Prostate gland (tissue), 2 donors: Measurements from ENCODE around the gene SLC66A2. TPM values are rescaled to one million over a fixed set of nuclear protein-coding genes. Genes with fewer than 3 reads are reported as not detected.
"Not testable (repeated sequence)": the region's sequence is repeated elsewhere in the genome, so short reads cannot be mapped to it uniquely, and the experiment has no call there.

Experiments
- DNase-seq: peaks from one replicate; pipeline ENCODE4 v3.0.0-alpha.2; 2019; ENCODE audit warnings: low spot score
- H3K27ac ChIP-seq, 2 donors: fragments of 200-600 bp; sonication (generic); 2 replicates each; pipeline ENCODE4 v1.5.1; 2017 to 2019
- H3K27me3 ChIP-seq: fragments of 200-600 bp; sonication (generic); replicated peaks from 2 replicates; pipeline ENCODE4 v1.5.1; 2019; ENCODE audit not compliant: insufficient read depth
- H3K36me3 ChIP-seq, 2 donors: fragments of 200-600 bp; sonication (generic); 1 replicate in 1 of 2; 2 replicates in 1 of 2; pipeline versions ENCODE4 v1.5.1 to v1.8.1; 2017 to 2019
- H3K4me1 ChIP-seq: fragments of 200-600 bp; sonication (generic); replicated peaks from 2 replicates; pipeline ENCODE4 v1.5.1; 2019
- H3K4me3 ChIP-seq, 2 donors: fragments of 200-600 bp; sonication (generic); 2 replicates each; pipeline ENCODE4 v1.5.1; 2017 to 2019
- H3K9me3 ChIP-seq: fragments of 200-600 bp; sonication (generic); 2 replicates; pipeline ENCODE4 v1.5.1; 2017
- CTCF ChIP-seq, 4 experiments: fragments of 200-600 bp in 2 of 4; fragments of 450-650 bp in 2 of 4; sonication (generic) in 2 of 4; IDR thresholded peaks; 1 replicate in 3 of 4; 2 replicates in 1 of 4; pipeline ENCODE4 v1.5.1; 2016 to 2019; ENCODE audit warnings: antibody characterized with exemption in 4 of 4, mild to moderate bottlenecking in 2 of 4, moderate library complexity in 2 of 4
- POLR2A ChIP-seq: fragments of 450-650 bp; IDR thresholded peaks from one replicate; pipeline ENCODE4 v1.6.1; 2016; ENCODE audit warnings: antibody characterized with exemption, mild to moderate bottlenecking
- POLR2AphosphoS5 ChIP-seq: sonication (generic); formaldehyde crosslinking; IDR thresholded peaks from one replicate; pipeline ENCODE4 v1.6.1; 2017; ENCODE audit warnings: antibody characterized with exemption
- WGBS: methylation state at CpG from one replicate; pipeline ENCODE4 v1.1.5; 2018; 5-methylcytosine and 5-hydroxymethylcytosine counted together
- intact Hi-C: fragments of 100-400 bp; cut with DNase I; formaldehyde crosslinking; loops from one replicate; pipeline ENCODE4 v1.14.2; 2022
- total RNA-seq, 2 donors: library from RNA; depleted of rRNA; stranded (reverse); fragments of >200 nt; gene quantifications; one replicate each; pipeline ENCODE4 v1.1.0, GENCODE V29; 2016

Gene SLC66A2
- total RNA-seq, 2 donors from 2014 or later: 37.6 to 74.1 TPM

GRCh38 chr18:79881695-79882094 lies 69.8 kb downstream of the SLC66A2 start:
- Histone ChIP-seq H3K9me3 (no peaks in the 10 kb centered on the region), H3K27ac (no peak overlapping the region), H3K4me1 (no peaks in the 10 kb centered on the region), H3K36me3 (no peaks in the 10 kb centered on the region), H3K4me3 (no peak overlapping the region), H3K27me3 (no peaks in the 10 kb centered on the region)
- 78% methylated on average over 11 of the region's 11 CpGs for WGBS
- DNase-seq: no peak
- TF ChIP-seq CTCF (IDR thresholded peaks at IDR 0.05): no peak
- no peak for TF ChIP-seq POLR2A
- TF ChIP-seq POLR2AphosphoS5: no peak
- intact Hi-C loops: no loop called here

- TF ChIP-seq POLR2A (no peak), CTCF (IDR thresholded peaks at IDR 0.05) (no peak), POLR2AphosphoS5 (no peak)
- 86% methylated on average over 12 of the region's 12 CpGs for WGBS
These were observed 71.9 kb downstream of the SLC66A2 start for GRCh38 chr18:79879566-79879965.

GRCh38 chr18:79878741-79879378 lies 72.6 kb downstream of the SLC66A2 start:
- Histone ChIP-seq H3K36me3 (no peaks in the 10 kb centered on the region), H3K27ac (no peak overlapping the region), H3K4me3 (no peak overlapping the region), H3K27me3 (peaks cover 1% of the 10 kb centered on the region), H3K4me1 (no peaks in the 10 kb centered on the region), H3K9me3 (no peaks in the 10 kb centered on the region)
- no peak for TF ChIP-seq POLR2A
- no peak for TF ChIP-seq CTCF (IDR thresholded peaks at IDR 0.05)
- TF ChIP-seq POLR2AphosphoS5: no peak
- WGBS: 88% methylated on average over 20 of the region's 20 CpGs
- intact Hi-C loops: no loop called here
- no peak for DNase-seq

More at GRCh38 chr18:79879566-79879965, 71.9 kb downstream of the SLC66A2 start:
- intact Hi-C loops: no loop called here
- Histone ChIP-seq H3K9me3 (no peaks in the 10 kb centered on the region), H3K4me1 (no peaks in the 10 kb centered on the region), H3K27me3 (peaks cover 1% of the 10 kb centered on the region), H3K27ac (no peak overlapping the region), H3K4me3 (no peak overlapping the region), H3K36me3 (no peaks in the 10 kb centered on the region)
- no peak for DNase-seq

GRCh38 chr18:79878246-79878645 lies 73.2 kb downstream of the SLC66A2 start:
- H3K27ac ChIP-seq, H3K4me3 ChIP-seq, H3K4me1 ChIP-seq, DNase-seq, intact Hi-C loops, H3K36me3 ChIP-seq, H3K9me3 ChIP-seq, H3K27me3 ChIP-seq: not testable (repeated sequence)
- 91% methylated on average over 24 of the region's 25 CpGs for WGBS

GRCh38 chr18:79877163-79878091 lies 74.0 kb downstream of the SLC66A2 start:
- WGBS: 40% methylated on average over 38 of the region's 38 CpGs
- Histone ChIP-seq H3K4me3 (no peak overlapping the region), H3K27ac (no peak overlapping the region), H3K27me3 (peaks cover 12% of the 10 kb centered on the region), H3K36me3 (no peaks in the 10 kb centered on the region), H3K9me3 (no peaks in the 10 kb centered on the region), H3K4me1 (no peaks in the 10 kb centered on the region)
- TF ChIP-seq POLR2AphosphoS5: no peak
- TF ChIP-seq CTCF (IDR thresholded peaks at IDR 0.05): no peak
- no peak for TF ChIP-seq POLR2A
- intact Hi-C loops: no loop called here
- DNase-seq: no peak
